Neural crest cell (in vitro differentiated cells): ENCODE data around the gene CFAP91. TPM values are rescaled to one million over a fixed set of nuclear protein-coding genes. Genes with fewer than 3 reads are reported as not detected.
A peak's percentile ranks its signal among the peaks of the same experiment; 100 is the strongest.

ENCODE experiments used
- DNase-seq: peaks from one replicate; pipeline ENCODE4 v3.0.0; 2021; ENCODE audit warnings: low read depth, mixed read lengths, low spot score
- H3K27ac Mint-ChIP-seq: one replicate; pipeline ENCODE4 v1.8.0; 2021; ENCODE audit warnings: mild to moderate bottlenecking, mixed read lengths; ENCODE audit not compliant: unreplicated experiment
- H3K27me3 Mint-ChIP-seq: 2 replicates; pipeline ENCODE4 v1.8.0; 2021; ENCODE audit warnings: low read depth, mild to moderate bottlenecking, mixed read lengths
- H3K36me3 Mint-ChIP-seq: 2 replicates; pipeline ENCODE4 v1.8.0; 2021; ENCODE audit warnings: low read depth, mild to moderate bottlenecking, mixed read lengths
- H3K4me1 Mint-ChIP-seq: 2 replicates; pipeline ENCODE4 v1.8.0; 2021; ENCODE audit warnings: mixed read lengths
- H3K4me3 Mint-ChIP-seq: one replicate; pipeline ENCODE4 v1.8.0; 2021; ENCODE audit warnings: mild to moderate bottlenecking, mixed read lengths
- H3K9me3 Mint-ChIP-seq: 2 replicates; pipeline ENCODE4 v1.8.0; 2021; ENCODE audit warnings: mixed read lengths
- total RNA-seq: library from RNA; stranded (reverse); gene quantifications from 2 replicates; pipeline ENCODE4 v1.2.1, GENCODE V29; 2021
- TF ChIP-seq, protein P1 (sequence below): fragments of 200-600 bp; sonication (generic); conservative IDR thresholded peaks from 2 replicates; pipeline ENCODE4 v1.5.0; 2021; ENCODE audit warnings: antibody characterized with exemption, mild to moderate bottlenecking

The CFAP91 gene
- total RNA-seq, 1 donor from 2014 or later, result 7.0 TPM

- Mint-ChIP-seq H3K9me3 (no peaks in the 10 kb centered on the region), H3K36me3 (no peaks in the 10 kb centered on the region), H3K27ac (no peak overlapping the region), H3K4me3 (no peak overlapping the region), H3K27me3 (no peaks in the 10 kb centered on the region), H3K4me1 (peaks cover 9% of the 10 kb centered on the region)
- DNase-seq, result no peak
- TF ChIP-seq, protein P1, sequence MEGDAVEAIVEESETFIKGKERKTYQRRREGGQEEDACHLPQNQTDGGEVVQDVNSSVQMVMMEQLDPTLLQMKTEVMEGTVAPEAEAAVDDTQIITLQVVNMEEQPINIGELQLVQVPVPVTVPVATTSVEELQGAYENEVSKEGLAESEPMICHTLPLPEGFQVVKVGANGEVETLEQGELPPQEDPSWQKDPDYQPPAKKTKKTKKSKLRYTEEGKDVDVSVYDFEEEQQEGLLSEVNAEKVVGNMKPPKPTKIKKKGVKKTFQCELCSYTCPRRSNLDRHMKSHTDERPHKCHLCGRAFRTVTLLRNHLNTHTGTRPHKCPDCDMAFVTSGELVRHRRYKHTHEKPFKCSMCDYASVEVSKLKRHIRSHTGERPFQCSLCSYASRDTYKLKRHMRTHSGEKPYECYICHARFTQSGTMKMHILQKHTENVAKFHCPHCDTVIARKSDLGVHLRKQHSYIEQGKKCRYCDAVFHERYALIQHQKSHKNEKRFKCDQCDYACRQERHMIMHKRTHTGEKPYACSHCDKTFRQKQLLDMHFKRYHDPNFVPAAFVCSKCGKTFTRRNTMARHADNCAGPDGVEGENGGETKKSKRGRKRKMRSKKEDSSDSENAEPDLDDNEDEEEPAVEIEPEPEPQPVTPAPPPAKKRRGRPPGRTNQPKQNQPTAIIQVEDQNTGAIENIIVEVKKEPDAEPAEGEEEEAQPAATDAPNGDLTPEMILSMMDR, result no peak
These were observed 31.0 kb downstream of the CFAP91 start for GRCh38 chr3:119733812-119734211.

DNA sequence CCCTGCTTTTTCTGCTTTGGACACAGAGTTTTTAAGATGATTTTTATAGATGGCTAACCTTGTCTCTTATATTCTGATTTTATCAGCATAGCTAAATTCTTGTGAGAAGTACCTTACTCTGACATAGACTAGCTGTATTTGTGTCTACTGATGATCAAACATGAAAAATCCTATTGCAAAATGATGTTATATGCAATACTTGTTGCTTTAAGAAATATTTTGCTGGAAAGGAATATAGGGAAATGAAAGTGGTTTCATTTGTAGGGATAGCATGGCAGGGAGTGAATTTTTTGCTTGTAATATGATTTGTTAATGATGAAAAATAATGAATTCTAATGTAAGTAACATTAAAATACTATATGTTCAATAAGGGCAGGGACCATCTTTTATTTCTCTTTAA is 35.9 kb downstream of the CFAP91 start:
- DNase-seq, result no peak
- no peaks in the 10 kb centered on the region for H3K9me3 Mint-ChIP-seq
- H3K27ac Mint-ChIP-seq, result no peak overlapping the region
- H3K4me3 Mint-ChIP-seq, result no peak overlapping the region
- no peaks in the 10 kb centered on the region for H3K4me1 Mint-ChIP-seq
- no peaks in the 10 kb centered on the region for H3K36me3 Mint-ChIP-seq
- H3K27me3 Mint-ChIP-seq, result no peaks in the 10 kb centered on the region
- TF ChIP-seq, protein P1, result no peak

- H3K27ac Mint-ChIP-seq, result no peak overlapping the region
- H3K9me3 Mint-ChIP-seq, result no peaks in the 10 kb centered on the region
- TF ChIP-seq, protein P1, result no peak
- no peak overlapping the region for H3K4me3 Mint-ChIP-seq
- no peaks in the 10 kb centered on the region for H3K27me3 Mint-ChIP-seq
- H3K4me1 Mint-ChIP-seq, result no peaks in the 10 kb centered on the region
- no peak for DNase-seq
- H3K36me3 Mint-ChIP-seq, result no peaks in the 10 kb centered on the region
These were observed 39.1 kb downstream of the CFAP91 start for GRCh38 chr3:119741657-119742590.

GRCh38 chr3:119743921-119744320 is 41.1 kb downstream of the CFAP91 start:
- TF ChIP-seq, protein P1, result no peak

GRCh38 chr3:119745942-119746341 is 43.1 kb downstream of the CFAP91 start:
- Mint-ChIP-seq H3K4me1 (no peaks in the 10 kb centered on the region), H3K4me3 (no peak overlapping the region), H3K27me3 (no peaks in the 10 kb centered on the region), H3K36me3 (peaks cover 6% of the 10 kb centered on the region), H3K9me3 (no peaks in the 10 kb centered on the region), H3K27ac (no peak overlapping the region)
- TF ChIP-seq, protein P1, result no peak
- no peak for DNase-seq

More at GRCh38 chr3:119743921-119744320, 41.1 kb downstream of the CFAP91 start:
- H3K4me3 Mint-ChIP-seq, result no peak overlapping the region
- peak overlapping the region; percentile 35 for H3K27ac Mint-ChIP-seq
- no peaks in the 10 kb centered on the region for H3K4me1 Mint-ChIP-seq
- DNase-seq, result no peak
- no peaks in the 10 kb centered on the region for H3K36me3 Mint-ChIP-seq
- no peaks in the 10 kb centered on the region for H3K9me3 Mint-ChIP-seq
- no peaks in the 10 kb centered on the region for H3K27me3 Mint-ChIP-seq
